Inferior parietal cortex (tissue), 1 donor: Measurements from ENCODE around the gene CEP135.
"Not testable (repeated sequence)": the region's sequence is repeated elsewhere in the genome, so short reads cannot be mapped to it uniquely, and the experiment has no call there.

Source experiments
- DNase-seq: peaks from one replicate; pipeline ENCODE4 v3.0.0-alpha.2; 2016; ENCODE audit errors: extremely low spot score

The CEP135 gene

DNA sequence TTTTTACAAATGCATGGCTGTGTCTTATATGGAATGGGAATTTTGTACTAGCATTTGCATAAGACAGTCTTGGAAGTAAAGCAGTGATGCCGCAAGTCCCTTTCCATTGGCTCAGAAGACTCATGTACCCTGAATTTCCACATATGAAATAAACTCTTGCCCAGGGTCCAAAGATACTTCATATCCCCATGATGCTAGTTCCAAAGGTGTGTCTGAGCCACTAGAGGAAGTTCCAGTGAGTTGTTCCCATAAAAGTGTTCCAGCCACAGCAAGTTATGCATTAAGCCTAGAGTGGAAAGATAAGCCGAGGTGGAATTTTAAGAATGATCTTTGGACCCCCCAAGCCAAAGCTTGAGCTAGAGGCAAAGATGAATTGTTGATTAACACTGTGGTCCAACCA is 9.3 kb upstream of the CEP135 start:
- DNase-seq: no peak

DNA sequence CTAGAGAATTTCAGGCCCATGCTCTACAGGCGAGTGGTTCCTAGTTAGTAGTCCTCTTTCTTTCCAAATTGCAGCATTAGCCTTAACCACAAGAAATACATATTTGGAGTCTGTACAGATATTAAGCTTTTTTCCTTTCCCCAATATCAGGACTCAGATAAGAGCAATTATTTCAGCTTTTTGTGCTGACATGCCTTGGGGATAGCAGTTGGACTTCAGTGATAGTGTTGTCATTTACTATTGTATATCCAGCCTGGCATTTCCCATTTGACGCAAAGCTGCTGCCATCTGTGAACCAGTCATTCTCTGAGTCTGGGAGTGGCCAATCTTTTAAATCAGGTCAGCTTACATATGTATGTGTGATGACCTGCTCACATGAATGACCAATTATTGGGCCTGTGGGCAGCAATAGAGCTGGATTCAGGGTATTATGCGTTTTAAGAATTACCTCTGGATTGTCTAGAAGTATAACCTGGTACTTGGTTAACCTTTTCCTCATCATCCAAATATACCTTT is 6.8 kb upstream of the CEP135 start:
- no peak for DNase-seq

- peak; percentile 6 for DNase-seq
Measured at GRCh38 chr4:55947254-55947882, 1.4 kb upstream of the CEP135 start.

GRCh38 chr4:55947912-55948725 is 626 bp upstream of the CEP135 start:
- peak; percentile 59 for DNase-seq

GRCh38 chr4:55949482-55949802 is 697 bp downstream of the CEP135 start:
- no peak for DNase-seq

DNA sequence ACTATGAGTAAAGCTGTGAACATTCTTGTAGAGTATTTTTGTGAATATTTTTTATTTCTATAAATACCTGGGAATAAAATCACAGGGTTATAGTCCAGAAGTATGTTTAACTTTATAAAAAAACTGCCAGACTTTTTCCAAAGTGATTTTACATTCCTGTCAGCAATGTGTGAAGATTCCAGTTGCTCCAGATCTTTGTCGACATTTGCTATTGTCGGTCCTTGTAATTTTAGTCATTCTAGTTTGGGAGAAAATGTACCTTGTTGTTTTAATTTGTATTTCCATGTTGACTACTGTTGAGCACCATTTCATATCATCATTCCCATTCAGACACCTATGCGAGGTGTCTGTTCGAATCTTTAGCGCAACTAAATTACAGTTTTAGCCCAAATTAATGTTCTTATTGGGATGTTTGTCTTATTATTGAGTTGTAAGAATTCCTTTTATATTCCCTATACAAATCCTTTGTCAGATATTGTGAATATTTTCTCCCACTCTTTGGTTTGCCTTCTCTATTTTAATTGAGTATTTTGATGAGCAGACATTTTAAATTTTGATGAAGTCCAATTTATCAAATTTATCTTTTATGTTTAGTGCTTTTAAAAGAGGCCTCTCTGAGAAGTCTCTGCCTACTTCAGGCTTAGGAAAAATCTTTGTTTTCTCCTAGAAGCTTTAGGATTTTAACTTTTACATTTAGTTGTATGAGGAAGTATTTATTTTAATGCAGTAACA is 2.6 kb downstream of the CEP135 start:
- DNase-seq: no peak

GRCh38 chr4:55955710-55956109 is 7.0 kb downstream of the CEP135 start:
- DNase-seq: no peak

GRCh38 chr4:55959655-55960054 is 10.9 kb downstream of the CEP135 start:
- DNase-seq: no peak

- no peak for DNase-seq
Measured at GRCh38 chr4:55964046-55964445, 15.3 kb downstream of the CEP135 start.

GRCh38 chr4:55965585-55965984 is 16.8 kb downstream of the CEP135 start:
- DNase-seq: no peak

DNA sequence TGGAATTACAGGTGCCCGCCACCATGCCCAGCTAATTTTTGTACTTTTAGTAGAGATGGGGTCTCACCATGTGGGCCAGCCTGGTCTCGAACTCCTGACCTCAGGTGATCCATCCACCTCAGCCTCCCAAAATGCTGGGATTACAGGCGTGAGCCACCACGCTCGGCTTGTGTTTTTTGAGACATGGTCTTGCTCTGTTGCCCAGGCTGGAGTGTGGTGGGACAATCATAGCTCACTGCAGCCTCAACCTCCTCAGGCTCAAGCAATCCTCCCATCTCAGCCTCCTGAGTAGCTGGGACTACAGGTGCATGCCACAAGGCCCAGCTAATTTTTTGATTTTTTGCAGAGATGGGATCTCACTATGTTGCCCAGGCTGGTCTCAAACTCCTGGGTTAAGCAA is 17.6 kb downstream of the CEP135 start:
- not testable (repeated sequence) for DNase-seq

GRCh38 chr4:55967376-55967775 is 18.6 kb downstream of the CEP135 start:
- DNase-seq: no peak

DNA sequence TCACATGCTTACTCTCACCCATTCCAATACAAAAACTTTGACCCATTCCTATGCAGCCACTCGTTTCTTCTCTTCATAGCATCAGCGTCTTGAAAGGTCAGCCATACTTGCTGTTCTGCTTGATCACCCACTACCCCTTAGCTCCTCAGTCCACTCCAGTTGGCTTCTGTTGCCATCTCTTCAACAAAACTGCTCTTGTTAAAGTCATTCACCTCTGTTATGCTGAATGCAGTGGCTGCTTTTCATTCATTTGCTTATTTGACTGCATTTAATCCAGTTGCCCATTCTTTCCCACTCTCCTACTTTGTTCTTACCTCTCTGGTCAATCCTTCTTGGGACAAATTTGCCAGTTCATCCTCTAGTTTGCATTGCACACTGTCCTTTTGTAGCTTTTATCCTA is 24.9 kb downstream of the CEP135 start:
- no peak for DNase-seq

GRCh38 chr4:55977811-55978210 is 29.1 kb downstream of the CEP135 start:
- DNase-seq: no peak

DNA sequence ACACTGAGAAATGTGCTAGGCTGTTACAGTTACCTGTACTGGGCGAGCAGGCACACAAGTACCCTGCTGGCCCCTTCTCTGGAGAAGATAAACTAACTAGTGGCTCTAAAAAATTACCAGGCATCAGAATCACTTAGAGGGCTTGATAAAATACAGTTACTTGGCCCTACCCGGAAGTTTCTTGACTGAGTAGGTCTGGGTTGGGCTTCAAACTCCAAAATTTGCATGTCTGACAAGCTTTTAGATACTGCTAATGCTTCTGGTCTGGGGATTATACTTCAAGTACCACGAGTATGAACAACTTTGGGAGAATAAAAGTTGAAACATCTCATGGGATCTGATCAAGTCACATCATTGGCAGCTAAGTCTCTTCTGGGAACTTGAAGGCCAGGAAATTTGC is 30.8 kb downstream of the CEP135 start:
- no peak for DNase-seq

DNA sequence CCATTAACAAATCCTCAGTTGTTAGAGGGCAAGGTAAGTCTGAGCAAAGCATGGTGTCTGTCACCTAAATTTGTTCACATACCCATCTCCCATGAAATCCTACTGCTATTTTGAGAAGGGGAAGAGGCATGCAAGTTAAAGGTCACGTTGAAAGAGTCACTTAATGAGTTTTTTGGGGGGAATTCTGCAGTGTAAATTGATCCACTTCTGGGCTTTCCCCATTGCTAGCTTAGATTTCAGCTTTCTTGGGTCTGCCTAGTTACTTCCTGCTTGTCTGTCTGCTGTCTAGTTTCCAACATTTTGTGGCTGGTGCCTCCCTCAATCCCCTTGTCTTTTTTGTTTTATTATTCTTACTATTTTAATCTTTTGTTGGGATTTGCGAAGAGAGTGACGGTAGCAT is 32.0 kb downstream of the CEP135 start:
- DNase-seq: no peak

DNA sequence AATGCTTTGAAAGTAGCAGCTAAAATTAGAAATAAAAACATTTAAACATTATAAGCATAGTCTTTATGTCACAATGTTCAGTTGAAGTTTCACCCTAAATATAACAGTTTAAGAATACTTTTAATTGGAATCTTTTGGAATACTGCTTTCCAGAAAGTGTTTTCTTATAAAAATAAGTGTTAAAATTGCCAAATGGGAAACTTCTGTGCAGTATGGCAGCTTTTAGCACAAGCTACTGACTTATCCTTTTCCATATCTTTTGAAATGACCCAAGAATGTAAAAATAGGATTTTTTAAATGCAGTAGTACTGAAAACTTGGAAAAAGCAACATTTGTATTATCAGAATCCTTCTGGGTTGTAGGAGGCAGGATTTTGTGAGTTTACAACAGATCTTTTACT is 34.2 kb downstream of the CEP135 start:
- no peak for DNase-seq

- no peak for DNase-seq
Measured at GRCh38 chr4:55989766-55990165, 41.0 kb downstream of the CEP135 start.

GRCh38 chr4:55993994-55994663 is 45.4 kb downstream of the CEP135 start:
- no peak for DNase-seq

DNA sequence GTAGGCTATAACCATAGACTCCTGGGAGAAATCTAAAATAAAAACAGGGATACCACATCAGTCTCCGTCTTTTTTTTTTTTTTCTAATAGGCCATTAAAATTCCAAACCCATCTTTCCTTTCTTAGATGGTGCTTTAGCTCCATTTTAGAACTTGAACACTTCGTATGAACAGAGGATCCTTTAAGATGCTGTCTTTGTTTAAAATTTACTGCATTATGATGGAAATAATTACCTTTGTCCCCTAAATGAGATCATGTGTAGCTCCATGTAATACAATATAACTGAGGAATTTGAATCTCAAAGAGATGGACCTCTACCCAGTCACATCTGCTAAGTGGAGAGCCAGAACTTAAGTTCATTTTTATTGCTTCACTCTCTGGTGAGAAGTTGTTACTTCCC is 47.9 kb downstream of the CEP135 start:
- DNase-seq: no peak

GRCh38 chr4:56003606-56004005 is 54.9 kb downstream of the CEP135 start:
- no peak for DNase-seq

DNA sequence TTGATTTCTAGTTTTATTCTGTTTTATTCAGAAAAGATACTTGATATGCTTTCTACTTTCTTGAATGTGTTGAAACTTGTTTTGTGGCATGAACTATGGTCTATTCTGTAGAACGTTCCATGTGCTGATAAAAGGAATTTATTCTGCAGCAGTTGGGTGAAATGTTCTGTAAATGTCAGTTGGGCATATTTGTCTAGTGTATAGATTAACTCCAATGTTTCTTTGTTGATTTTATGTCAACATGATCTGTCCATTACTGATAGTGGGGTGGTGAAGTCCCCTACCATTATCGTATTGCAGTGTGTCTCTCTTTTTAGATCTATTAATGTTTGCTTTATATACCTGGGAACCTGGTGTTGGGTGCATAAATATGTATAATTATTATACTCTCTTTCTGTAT is 55.5 kb downstream of the CEP135 start:
- no peak for DNase-seq
